ENCODE measurements around the gene MELTF. TPM values are rescaled to one million over a fixed set of nuclear protein-coding genes. Genes with fewer than 3 reads are reported as not detected.
A peak's percentile ranks its signal among the peaks of the same experiment; 100 is the strongest.

Gene MELTF
- total and polyA plus RNA-seq, 8 donors: 0.45 to 4.4 (median 1.5) TPM

DNA sequence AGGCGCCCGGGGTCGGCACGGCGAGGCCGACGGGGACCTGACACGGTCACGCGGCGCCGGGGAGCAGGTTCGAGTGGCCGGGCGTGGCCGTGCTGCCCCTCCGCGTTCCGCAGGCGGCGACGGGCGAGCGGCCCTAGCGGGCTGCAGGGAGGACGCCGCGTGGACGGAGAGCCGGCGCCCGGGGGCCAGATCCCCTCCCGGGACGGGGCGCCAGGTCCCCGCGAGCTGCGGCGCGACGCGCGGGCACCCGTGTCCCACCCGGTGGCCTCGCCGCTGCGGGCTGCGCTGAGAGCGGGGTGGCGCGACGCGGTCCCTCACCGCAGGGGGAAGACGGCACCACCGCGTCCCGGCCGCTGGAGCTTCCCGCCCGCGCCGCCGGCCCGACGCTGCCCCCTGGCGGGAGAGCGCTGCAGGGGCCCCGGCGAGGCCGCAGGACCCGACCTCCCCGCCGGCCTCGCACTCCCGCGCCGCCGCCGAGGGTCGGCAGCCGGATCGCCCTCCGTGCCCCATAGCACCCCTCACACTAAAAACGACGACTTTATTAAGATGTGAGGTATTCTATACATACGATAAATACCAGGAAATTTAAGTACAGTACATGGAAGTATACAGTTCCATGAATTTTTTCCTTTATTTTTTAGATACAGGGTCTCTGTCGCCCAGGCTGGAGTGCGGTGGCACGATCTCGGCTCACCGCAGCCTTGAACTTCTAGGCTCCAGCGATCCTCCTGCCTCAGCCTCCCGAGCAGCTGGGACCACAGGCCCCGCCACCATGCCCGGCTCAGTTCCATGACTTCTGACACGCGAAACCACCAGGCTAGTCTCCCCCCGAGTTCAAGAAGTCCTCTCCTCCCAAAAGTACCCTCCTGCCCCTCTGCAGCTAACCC is 59.7 kb downstream of the MELTF start:
- Histone ChIP-seq H3K9me3 (no peaks in the 10 kb centered on the region), H3K4me3 (peak overlapping the region; percentile 78 to 97 (median 86)), H3K4me1 (peaks cover 7 to 42% (median 25%) of the 10 kb centered on the region in 4 donors), H3K27me3 (no peaks in the 10 kb centered on the region), H3K36me3 (peaks cover 0 to 10% (median 5%) of the 10 kb centered on the region in 4 donors), H3K27ac (peak overlapping the region; percentile 76 to 87 (median 82))
- intact Hi-C loops (cut with DNase I; ENCODE audit: low total_unique reads): loop anchor here (10.0 kb wide), 1 partner anchor 135 kb away; no protein-coding TSS in a partner anchor
- WGBS, 5 donors: 9 to 29% (median 12%) methylated on average over 27 to 100 of the region's 100 CpGs
- TF ChIP-seq EP300 (IDR thresholded peaks at IDR 0.05) (no peak), POLR2AphosphoS5 (IDR thresholded peaks at IDR 0.05) (peak in 1 of 3 donors; percentile 27), POLR2A (IDR thresholded peaks at IDR 0.05) (no peak)
- TF ChIP-seq, protein P1, sequence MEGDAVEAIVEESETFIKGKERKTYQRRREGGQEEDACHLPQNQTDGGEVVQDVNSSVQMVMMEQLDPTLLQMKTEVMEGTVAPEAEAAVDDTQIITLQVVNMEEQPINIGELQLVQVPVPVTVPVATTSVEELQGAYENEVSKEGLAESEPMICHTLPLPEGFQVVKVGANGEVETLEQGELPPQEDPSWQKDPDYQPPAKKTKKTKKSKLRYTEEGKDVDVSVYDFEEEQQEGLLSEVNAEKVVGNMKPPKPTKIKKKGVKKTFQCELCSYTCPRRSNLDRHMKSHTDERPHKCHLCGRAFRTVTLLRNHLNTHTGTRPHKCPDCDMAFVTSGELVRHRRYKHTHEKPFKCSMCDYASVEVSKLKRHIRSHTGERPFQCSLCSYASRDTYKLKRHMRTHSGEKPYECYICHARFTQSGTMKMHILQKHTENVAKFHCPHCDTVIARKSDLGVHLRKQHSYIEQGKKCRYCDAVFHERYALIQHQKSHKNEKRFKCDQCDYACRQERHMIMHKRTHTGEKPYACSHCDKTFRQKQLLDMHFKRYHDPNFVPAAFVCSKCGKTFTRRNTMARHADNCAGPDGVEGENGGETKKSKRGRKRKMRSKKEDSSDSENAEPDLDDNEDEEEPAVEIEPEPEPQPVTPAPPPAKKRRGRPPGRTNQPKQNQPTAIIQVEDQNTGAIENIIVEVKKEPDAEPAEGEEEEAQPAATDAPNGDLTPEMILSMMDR (IDR thresholded peaks at IDR 0.05): peak in 4 of 7 experiments; percentile 25 to 95 (median 89)
- DNase-seq: peak; percentile 69 to 89

DNA sequence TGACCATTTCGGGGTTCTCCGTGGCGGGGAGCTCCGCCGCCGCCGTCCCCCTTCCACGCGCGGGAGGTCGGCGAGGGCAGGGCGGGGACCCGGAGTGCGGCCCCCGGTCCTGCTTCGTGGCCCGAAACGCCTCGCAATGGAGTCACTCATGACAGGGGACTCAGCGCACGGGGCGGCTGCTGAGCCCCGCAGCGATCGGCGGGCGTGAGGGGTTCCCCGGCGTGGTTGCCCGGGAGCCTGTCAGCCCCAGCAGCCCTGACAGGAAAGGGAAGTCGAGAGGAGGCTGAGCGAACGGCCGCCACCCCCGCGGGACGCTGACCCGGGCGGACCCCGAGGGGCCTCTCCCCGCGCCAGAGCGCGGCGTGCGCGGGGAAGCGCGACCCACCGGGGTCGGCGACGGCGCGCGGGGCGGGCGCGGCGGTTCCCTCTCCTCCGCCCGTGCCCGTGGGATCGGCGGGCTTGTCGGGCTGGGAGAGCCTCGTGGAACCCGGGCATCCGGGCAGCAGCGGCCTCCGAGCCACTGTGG is 60.4 kb downstream of the MELTF start:
- peak in 1 of 2 donors; percentile 66 for DNase-seq
- Histone ChIP-seq H3K4me3 (peak overlapping the region; percentile 78 to 97 (median 86)), H3K9me3 (no peaks in the 10 kb centered on the region), H3K27ac (peak overlapping the region; percentile 76 to 87 (median 82)), H3K36me3 (peaks cover 0 to 10% (median 5%) of the 10 kb centered on the region in 4 donors), H3K4me1 (peaks cover 7 to 42% (median 25%) of the 10 kb centered on the region in 4 donors), H3K27me3 (no peaks in the 10 kb centered on the region)
- TF ChIP-seq POLR2A (IDR thresholded peaks at IDR 0.05) (no peak), EP300 (IDR thresholded peaks at IDR 0.05) (no peak), POLR2AphosphoS5 (IDR thresholded peaks at IDR 0.05) (no peak)
- TF ChIP-seq, protein P1 (IDR thresholded peaks at IDR 0.05): no peak
- WGBS, 5 donors: 0 to 1% (median 1%) methylated on average over 38 to 72 of the region's 72 CpGs
- intact Hi-C loops (cut with DNase I; ENCODE audit: low total_unique reads): loop anchor here (10.0 kb wide), 1 partner anchor 134 kb away; no protein-coding TSS in a partner anchor

- Histone ChIP-seq H3K9me3 (no peaks in the 10 kb centered on the region), H3K27me3 (no peaks in the 10 kb centered on the region), H3K27ac (peak within 1 kb of the TSS; percentile 76 to 87 (median 82)), H3K4me3 (peak within 1 kb of the TSS; percentile 78 to 97 (median 86)), H3K4me1 (peaks cover 7 to 42% (median 25%) of the 10 kb centered on the region in 4 donors), H3K36me3 (peaks cover 0 to 10% (median 5%) of the 10 kb centered on the region in 4 donors)
- intact Hi-C loops (cut with DNase I; ENCODE audit: low total_unique reads): loop anchor here (10.0 kb wide), 1 partner anchor 134 kb away; no protein-coding TSS in a partner anchor
- WGBS, 5 donors: 2 to 5% (median 2%) methylated on average over 35 to 95 of the region's 98 CpGs
- peak; percentile 54 to 82 for DNase-seq
- TF ChIP-seq POLR2A (IDR thresholded peaks at IDR 0.05): no peak
- TF ChIP-seq POLR2AphosphoS5 (IDR thresholded peaks at IDR 0.05): peak in 1 of 3 donors; percentile 27
- TF ChIP-seq, protein P1 (IDR thresholded peaks at IDR 0.05): no peak
- TF ChIP-seq EP300 (IDR thresholded peaks at IDR 0.05): no peak
Measured at GRCh38 chr3:196968233-196969133, 61.1 kb downstream of the MELTF start, which contains the start of gene PIGZ. TSS of gene PIGZ (minus strand) at chr3:196968833. CDS start at chr3:196952031, 16,802 bp downstream.
